D721Med (cell line): ENCODE data around the gene SRPK3.

Experiments
- DNase-seq: peaks from one replicate; pipeline ENCODE4 v3.0.0; 2011; ENCODE audit warnings: low spot score; ENCODE audit not compliant: insufficient read length
- FAIRE-seq: peaks from 2 replicates; lab custom pipeline; 2011; peaks lifted over from hg19 to GRCh38; lab: Jason Lieb, UNC
- CTCF ChIP-seq: IDR thresholded peaks from 2 replicates; pipeline ENCODE4 v1.5.1; 2012; ENCODE audit warnings: mild to moderate bottlenecking, control low read depth; ENCODE audit not compliant: insufficient read depth; ENCODE audit errors: missing control alignments

SRPK3 gene

GRCh38 chrX:153818571-153819383, 37.9 kb downstream of the SRPK3 start:
- TF ChIP-seq CTCF: no peak
- FAIRE-seq (no peak), DNase-seq (peak; percentile 78)

GRCh38 chrX:153819384-153820040, 38.7 kb downstream of the SRPK3 start:
- no peak for FAIRE-seq
- no peak for TF ChIP-seq CTCF
- no peak for DNase-seq

- no peak for TF ChIP-seq CTCF
- FAIRE-seq: no peak
- no peak for DNase-seq
Observed at GRCh38 chrX:153820601-153821000, 39.8 kb downstream of the SRPK3 start.

GRCh38 chrX:153821066-153821465, 40.2 kb downstream of the SRPK3 start:
- TF ChIP-seq CTCF: no peak
- DNase-seq: no peak
- FAIRE-seq: no peak

GRCh38 chrX:153824348-153824747, 43.5 kb downstream of the SRPK3 start:
- FAIRE-seq (no peak), DNase-seq (no peak)
- TF ChIP-seq CTCF: no peak

- no peak for FAIRE-seq
- no peak for TF ChIP-seq CTCF
Observed at GRCh38 chrX:153825042-153825441, 44.2 kb downstream of the SRPK3 start.

GRCh38 chrX:153827016-153827415, 46.2 kb downstream of the SRPK3 start:
- DNase-seq: no peak
- no peak for TF ChIP-seq CTCF
- no peak for FAIRE-seq

More at GRCh38 chrX:153825042-153825441, 44.2 kb downstream of the SRPK3 start:
- DNase-seq: no peak
